GM06990 (cell line): ENCODE data around the gene OR8G1.

Experiments used
- DNase-seq: peaks from one replicate; pipeline ENCODE4 v3.0.0-alpha.2; 2011; ENCODE audit not compliant: insufficient read length; ENCODE audit errors: extremely low read depth
- H3K27me3 ChIP-seq: replicated peaks from 2 replicates; pipeline ENCODE4 v1.6.0; 2011; ENCODE audit warnings: low read length; ENCODE audit not compliant: control insufficient read depth, insufficient read depth
- H3K36me3 ChIP-seq: 2 replicates; pipeline ENCODE4 v1.5.1; 2011; ENCODE audit warnings: low read length; ENCODE audit not compliant: control insufficient read depth, insufficient read depth
- H3K4me3 ChIP-seq: replicated peaks from 2 replicates; pipeline ENCODE4 v1.5.1; 2011; ENCODE audit warnings: low read depth, mild to moderate bottlenecking, control low read depth, low read length
- TF ChIP-seq, protein P1 (sequence below): IDR thresholded peaks from 2 replicates; pipeline ENCODE4 v1.5.1; 2011; ENCODE audit warnings: low read length, control low read depth, mild to moderate bottlenecking, inconsistent platforms; ENCODE audit not compliant: insufficient read depth, poor library complexity, severe bottlenecking

Gene OR8G1

DNA sequence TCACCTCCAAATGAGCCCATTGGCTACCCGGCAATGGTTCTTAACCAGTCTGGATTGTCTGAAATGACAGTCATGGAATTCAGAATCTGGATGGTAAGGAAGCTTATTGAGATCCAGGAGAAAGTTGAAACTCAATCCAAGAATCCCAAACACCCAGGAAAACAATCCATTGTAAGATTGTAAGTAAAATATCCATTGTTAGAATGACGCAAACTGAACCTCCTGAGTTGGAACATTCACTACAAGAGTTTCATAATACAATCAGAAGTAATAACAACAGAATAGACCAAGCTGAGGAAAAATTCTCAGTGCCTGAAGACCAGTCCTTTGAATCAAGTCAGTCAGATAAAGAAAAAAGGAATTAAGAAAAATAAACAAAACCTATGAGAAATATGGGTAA is 37.4 kb downstream of the OR8G1 start:
- Histone ChIP-seq H3K27me3 (no peaks in the 10 kb centered on the region; the same call in 1 of the 2 replicates), H3K4me3 (no peak overlapping the region), H3K36me3 (no peaks in the 10 kb centered on the region)
- TF ChIP-seq, protein P1, sequence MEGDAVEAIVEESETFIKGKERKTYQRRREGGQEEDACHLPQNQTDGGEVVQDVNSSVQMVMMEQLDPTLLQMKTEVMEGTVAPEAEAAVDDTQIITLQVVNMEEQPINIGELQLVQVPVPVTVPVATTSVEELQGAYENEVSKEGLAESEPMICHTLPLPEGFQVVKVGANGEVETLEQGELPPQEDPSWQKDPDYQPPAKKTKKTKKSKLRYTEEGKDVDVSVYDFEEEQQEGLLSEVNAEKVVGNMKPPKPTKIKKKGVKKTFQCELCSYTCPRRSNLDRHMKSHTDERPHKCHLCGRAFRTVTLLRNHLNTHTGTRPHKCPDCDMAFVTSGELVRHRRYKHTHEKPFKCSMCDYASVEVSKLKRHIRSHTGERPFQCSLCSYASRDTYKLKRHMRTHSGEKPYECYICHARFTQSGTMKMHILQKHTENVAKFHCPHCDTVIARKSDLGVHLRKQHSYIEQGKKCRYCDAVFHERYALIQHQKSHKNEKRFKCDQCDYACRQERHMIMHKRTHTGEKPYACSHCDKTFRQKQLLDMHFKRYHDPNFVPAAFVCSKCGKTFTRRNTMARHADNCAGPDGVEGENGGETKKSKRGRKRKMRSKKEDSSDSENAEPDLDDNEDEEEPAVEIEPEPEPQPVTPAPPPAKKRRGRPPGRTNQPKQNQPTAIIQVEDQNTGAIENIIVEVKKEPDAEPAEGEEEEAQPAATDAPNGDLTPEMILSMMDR = no peak
- DNase-seq = no peak

DNA sequence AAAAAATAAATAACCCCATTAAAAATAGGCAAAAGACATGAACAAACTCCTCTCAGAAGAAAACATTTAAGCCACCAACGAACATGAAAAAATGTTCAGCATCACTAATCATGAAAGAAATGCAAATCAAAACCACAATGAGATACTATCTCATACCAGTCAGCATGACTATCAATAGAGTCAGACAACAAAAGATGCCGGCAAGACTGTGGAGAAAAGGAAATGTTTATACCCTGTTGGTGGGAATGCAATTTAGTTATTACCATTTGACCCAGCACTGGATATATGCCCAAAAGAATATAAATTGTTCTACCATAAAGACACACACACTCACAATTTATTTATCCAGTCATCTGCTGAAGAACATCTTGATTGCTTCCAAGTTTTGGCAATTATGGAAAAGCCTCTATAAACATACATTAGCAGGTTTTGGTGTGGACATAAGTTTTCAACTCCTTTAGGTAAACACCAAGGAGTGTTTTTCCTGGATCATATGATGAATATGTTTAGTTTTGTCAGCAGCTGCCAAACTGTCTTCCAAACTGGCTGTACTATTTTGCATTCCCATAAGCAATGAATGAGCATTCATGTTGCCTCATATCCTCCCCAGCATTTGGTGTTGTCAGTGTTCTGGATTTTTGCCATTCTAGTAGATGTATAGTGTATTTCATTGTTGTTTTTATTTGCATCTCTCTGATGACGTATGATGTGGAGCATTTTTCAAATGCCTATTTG is 44.9 kb downstream of the OR8G1 start:
- H3K27me3 ChIP-seq = no peaks in the 10 kb centered on the region
- H3K4me3 ChIP-seq = no peak overlapping the region
- DNase-seq = no peak
- no peaks in the 10 kb centered on the region for H3K36me3 ChIP-seq
- TF ChIP-seq, protein P1 = no peak

DNA sequence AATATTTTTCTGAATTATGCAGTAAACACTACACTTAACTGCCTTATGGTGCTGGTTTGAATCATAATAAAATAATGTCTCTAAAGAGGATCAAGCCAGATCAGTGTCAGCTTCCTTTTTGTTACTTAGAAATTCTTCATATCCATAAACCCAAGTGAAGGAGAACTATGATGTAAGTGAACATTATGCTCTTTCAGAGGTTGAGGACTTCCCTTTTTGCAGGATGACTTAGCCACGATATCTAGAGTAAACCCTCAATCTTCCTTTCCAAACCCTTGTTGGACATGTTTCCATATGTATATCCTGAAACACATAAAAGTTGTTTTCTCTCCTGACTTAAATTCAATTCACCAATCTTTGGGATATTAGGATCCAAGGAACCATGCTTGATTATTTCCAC is 53.8 kb downstream of the OR8G1 start:
- TF ChIP-seq, protein P1 = no peak
- no peak overlapping the region for H3K4me3 ChIP-seq
- H3K36me3 ChIP-seq = no peaks in the 10 kb centered on the region
- no peak for DNase-seq
- no peaks in the 10 kb centered on the region for H3K27me3 ChIP-seq

DNA sequence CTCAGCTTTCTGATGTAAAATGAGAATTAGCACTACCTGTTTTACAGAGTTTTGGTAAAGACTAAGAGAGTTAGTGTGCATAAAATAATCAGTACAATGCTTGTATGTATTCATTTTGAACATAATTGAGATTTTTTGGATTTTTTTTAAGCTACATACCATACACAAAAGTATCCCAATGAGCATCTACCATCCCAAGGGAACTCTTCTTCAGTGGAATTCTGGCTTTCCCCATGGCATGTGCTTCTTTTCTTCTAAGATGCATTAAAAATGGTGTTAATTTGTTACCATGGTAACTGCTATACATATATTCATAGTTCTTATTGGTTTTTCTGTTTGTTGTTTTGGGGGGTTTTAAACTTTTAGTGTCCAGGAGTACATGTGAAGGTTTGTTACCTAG is 55.1 kb downstream of the OR8G1 start:
- no peaks in the 10 kb centered on the region for H3K27me3 ChIP-seq
- no peaks in the 10 kb centered on the region for H3K36me3 ChIP-seq
- no peak overlapping the region for H3K4me3 ChIP-seq
- TF ChIP-seq, protein P1 = no peak
- DNase-seq = no peak

DNA sequence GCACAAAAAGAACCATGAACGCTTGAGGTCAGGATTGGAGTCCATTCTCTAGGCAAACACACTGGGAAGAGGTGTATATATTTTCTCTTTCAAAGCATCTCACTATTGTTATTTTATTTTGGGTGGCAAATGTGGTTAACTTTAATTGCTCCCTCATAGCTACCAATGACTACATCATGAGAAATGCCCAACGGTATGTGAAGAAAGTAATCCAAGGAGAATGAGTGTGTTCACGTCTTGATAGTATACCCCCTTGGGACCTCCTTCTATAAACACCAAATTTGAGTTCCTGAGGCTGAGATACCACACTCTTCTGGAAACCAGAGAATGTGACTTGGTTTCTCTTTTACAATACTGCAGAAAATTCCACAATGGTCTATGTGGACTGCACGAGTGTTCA is 57.0 kb downstream of the OR8G1 start:
- TF ChIP-seq, protein P1 = no peak
- no peaks in the 10 kb centered on the region for H3K27me3 ChIP-seq
- no peak overlapping the region for H3K4me3 ChIP-seq
- no peaks in the 10 kb centered on the region for H3K36me3 ChIP-seq
- no peak for DNase-seq
